Thymus (tissue), 11 donors: Measurements from ENCODE around the gene NEDD4L. TPM values are rescaled to one million over a fixed set of nuclear protein-coding genes. Genes with fewer than 3 reads are reported as not detected.

ENCODE experiments used
- DNase-seq, 9 donors: peaks; one replicate each; pipeline ENCODE4 v3.0.0-alpha.2; 2013; ENCODE audit warnings: low spot score in 9 of 9, low read depth in 6 of 9, missing footprints in 1 of 9
- H3K27ac ChIP-seq, 2 donors: one replicate each; pipeline ENCODE4 v1.5.1; 2013; ENCODE audit warnings: control low read depth in 1 of 2, low read depth in 1 of 2, low read length in 1 of 2, mild to moderate bottlenecking in 1 of 2, moderate library complexity in 1 of 2
- H3K27me3 ChIP-seq, 2 donors: one replicate each; pipeline ENCODE4 v1.5.1; 2013; ENCODE audit warnings: low read length in 1 of 2; ENCODE audit not compliant: control insufficient read depth in 2 of 2, insufficient read depth in 1 of 2
- H3K36me3 ChIP-seq, 2 donors: one replicate each; pipeline ENCODE4 v1.5.1; 2013; ENCODE audit warnings: low read length in 1 of 2, mild to moderate bottlenecking in 1 of 2, moderate library complexity in 1 of 2; ENCODE audit not compliant: control insufficient read depth in 2 of 2, insufficient read depth in 2 of 2
- H3K4me1 ChIP-seq, 2 donors: one replicate each; pipeline ENCODE4 v1.5.1; 2013; ENCODE audit warnings: low read length in 2 of 2; ENCODE audit not compliant: control insufficient read depth in 2 of 2, insufficient read depth in 2 of 2
- H3K4me3 ChIP-seq, 2 donors: one replicate each; pipeline ENCODE4 v1.5.1; 2013; ENCODE audit warnings: low read length in 2 of 2, control low read depth in 1 of 2, mild to moderate bottlenecking in 1 of 2
- H3K9me3 ChIP-seq, 2 donors: one replicate each; pipeline ENCODE4 v1.5.1; 2013; ENCODE audit warnings: low read length in 1 of 2, mild to moderate bottlenecking in 1 of 2; ENCODE audit not compliant: control insufficient read depth in 2 of 2, insufficient read depth in 1 of 2
- WGBS: extraction: QIAGEN DNeasy Blood & Tissue Kit; methylation state at CpG from one replicate; pipeline ENCODE4 v1.1.7; 2013; 5-methylcytosine and 5-hydroxymethylcytosine counted together
- polyA plus RNA-seq: library from polyadenylated mRNA; stranded (reverse); fragments of 200-250 nt; gene quantifications from one replicate; pipeline ENCODE4 v1.2.3, GENCODE V29; 2013
- total RNA-seq: library from RNA; stranded (reverse); fragments of 120-200 nt; gene quantifications from one replicate; pipeline ENCODE4 v1.2.4, GENCODE V29; 2013
- donor health status: healthy.

The NEDD4L gene
- total and polyA plus RNA-seq, 2 donors, result 6.5 to 11.8 TPM

DNA sequence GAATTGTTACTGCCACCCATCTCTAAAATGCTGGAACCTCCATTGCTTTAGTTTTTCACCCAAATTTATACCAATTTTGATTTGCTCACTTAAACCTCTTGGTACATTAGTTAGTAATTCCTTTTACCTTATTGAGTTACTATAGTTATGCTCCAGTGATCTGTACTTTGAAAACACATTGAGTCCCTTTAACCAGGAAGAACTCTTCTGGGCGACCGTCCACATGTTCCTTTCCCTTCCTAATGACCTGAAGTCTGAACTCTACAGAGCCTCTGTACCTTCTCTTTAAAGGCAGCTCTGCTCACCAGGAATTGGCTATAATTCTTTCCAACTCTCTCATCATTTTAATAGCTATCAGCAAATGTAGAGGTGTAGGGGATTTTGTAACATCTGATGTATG, 290.0 kb downstream of the NEDD4L start:
- Histone ChIP-seq H3K36me3 (no peaks in the 10 kb centered on the region), H3K27me3 (no peaks in the 10 kb centered on the region), H3K27ac (no peak overlapping the region), H3K4me1 (no peaks in the 10 kb centered on the region), H3K4me3 (no peak overlapping the region), H3K9me3 (no peaks in the 10 kb centered on the region)
- no peak for DNase-seq
- WGBS, result 96% methylated on average over 2 of the region's 2 CpGs

DNA sequence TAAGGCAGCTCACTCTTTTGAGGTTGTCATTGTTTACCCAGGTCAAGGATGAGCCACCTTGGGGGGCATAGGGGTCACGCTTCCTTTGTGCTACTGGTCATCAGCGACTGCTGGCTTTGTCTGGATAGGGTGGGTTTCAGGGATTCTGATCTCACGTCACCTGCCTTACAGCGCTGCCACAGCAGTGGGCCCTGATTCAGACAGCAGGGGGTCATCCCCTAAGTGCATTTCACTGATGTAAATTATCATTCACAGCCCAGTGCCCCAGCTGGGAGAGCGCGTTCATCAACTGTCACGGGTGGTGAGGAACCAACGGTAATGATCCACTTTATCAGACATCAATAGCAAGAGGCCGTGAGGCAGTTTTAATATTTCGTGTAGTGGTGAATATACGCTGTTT, 291.2 kb downstream of the NEDD4L start:
- no peaks in the 10 kb centered on the region for H3K4me1 ChIP-seq
- no peak overlapping the region for H3K27ac ChIP-seq
- 98% methylated on average over 11 of the region's 11 CpGs for WGBS
- H3K4me3 ChIP-seq, result no peak overlapping the region
- H3K9me3 ChIP-seq, result no peaks in the 10 kb centered on the region
- no peaks in the 10 kb centered on the region for H3K36me3 ChIP-seq
- DNase-seq, result no peak
- no peaks in the 10 kb centered on the region for H3K27me3 ChIP-seq

DNA sequence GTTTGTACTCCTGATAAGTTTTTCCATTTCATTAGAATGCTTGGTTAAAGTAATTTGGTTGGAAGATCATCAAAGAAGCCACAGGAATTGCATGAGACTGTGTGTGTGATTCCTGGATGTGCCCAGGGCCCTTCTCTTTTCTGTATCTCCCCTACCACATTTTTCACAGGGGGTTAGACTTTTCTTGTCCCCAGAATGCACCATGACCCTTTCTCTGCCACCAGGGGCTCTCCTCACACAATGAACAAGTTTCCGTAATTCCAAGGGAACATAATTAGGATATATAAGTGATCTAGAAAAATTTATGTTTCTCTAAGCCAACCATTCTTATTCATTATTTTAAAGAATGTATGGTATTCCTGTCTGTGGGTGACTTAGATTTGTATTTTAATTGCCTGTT, 291.8 kb downstream of the NEDD4L start:
- Histone ChIP-seq H3K4me1 (no peaks in the 10 kb centered on the region), H3K4me3 (no peak overlapping the region), H3K27ac (no peak overlapping the region), H3K36me3 (no peaks in the 10 kb centered on the region), H3K9me3 (no peaks in the 10 kb centered on the region), H3K27me3 (no peaks in the 10 kb centered on the region)
- 100% methylated on average over 1 of the region's 1 CpG for WGBS
- no peak for DNase-seq

DNA sequence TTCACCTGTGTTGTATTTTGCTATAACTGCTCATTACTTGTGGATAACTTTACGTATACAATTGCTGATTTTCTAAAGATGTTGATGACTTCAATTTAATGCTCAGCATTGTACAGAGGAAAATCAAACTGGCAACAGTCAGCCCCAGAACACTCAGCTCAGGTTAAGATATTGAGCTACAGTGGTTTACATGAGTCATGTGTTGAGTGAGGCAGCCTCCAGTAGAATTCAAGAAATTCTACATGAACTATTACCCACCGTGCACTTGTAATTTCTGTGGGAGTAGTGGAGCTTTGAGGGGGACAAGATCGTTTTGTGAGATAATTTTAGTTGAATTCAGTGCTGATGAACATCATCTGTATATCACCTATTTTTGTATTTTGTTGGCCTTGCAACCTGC, 292.6 kb downstream of the NEDD4L start:
- DNase-seq, result no peak
- Histone ChIP-seq H3K36me3 (no peaks in the 10 kb centered on the region), H3K4me3 (no peak overlapping the region), H3K9me3 (no peaks in the 10 kb centered on the region), H3K4me1 (no peaks in the 10 kb centered on the region), H3K27ac (no peak overlapping the region), H3K27me3 (no peaks in the 10 kb centered on the region)
- 94% methylated on average over 3 of the region's 3 CpGs for WGBS

DNA sequence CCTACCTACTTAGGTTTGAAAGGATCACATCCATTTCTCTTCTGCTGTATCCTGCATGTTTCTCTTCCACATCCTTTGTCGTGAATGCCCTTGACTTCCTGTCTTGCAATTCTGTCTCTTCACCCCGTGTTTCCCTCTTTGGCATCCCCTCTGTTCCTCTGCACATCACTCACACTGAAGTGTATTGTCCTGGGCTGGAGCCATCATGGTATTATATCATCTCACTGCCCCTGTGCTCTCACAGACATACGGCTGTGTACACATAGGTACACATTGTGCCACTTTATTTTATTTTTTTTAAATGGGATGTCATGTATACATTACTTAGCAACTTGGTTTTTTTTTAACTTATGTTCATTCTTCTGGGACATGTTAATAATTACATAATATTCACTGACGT, 293.3 kb downstream of the NEDD4L start:
- no peak overlapping the region for H3K27ac ChIP-seq
- no peaks in the 10 kb centered on the region for H3K4me1 ChIP-seq
- no peak for DNase-seq
- H3K9me3 ChIP-seq, result no peaks in the 10 kb centered on the region
- WGBS, result 88% methylated on average over 4 of the region's 4 CpGs
- H3K27me3 ChIP-seq, result no peaks in the 10 kb centered on the region
- H3K4me3 ChIP-seq, result no peak overlapping the region
- H3K36me3 ChIP-seq, result no peaks in the 10 kb centered on the region

DNA sequence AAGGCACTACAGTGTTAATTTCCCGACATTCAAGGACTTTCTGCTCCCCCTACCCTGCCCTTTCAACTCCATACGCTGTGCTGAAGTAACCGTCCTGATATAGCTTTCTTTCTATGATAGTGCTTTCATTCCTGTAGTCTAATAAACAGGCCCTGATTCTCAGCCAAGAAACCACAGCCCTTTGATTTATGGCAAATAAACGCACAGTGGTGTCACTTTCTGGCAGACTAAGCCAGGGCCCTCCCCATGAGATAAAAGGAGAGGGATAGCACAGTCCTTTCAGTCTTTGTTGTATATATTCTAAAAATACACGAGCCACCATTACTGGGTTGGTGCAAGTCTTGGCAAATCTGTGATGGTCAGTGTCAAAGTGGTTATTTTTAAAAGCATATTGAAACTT, 293.7 kb downstream of the NEDD4L start:
- 78% methylated on average over 5 of the region's 5 CpGs for WGBS
- no peak overlapping the region for H3K27ac ChIP-seq
- H3K4me3 ChIP-seq, result no peak overlapping the region
- H3K36me3 ChIP-seq, result no peaks in the 10 kb centered on the region
- H3K9me3 ChIP-seq, result no peaks in the 10 kb centered on the region
- no peaks in the 10 kb centered on the region for H3K27me3 ChIP-seq
- no peaks in the 10 kb centered on the region for H3K4me1 ChIP-seq
- DNase-seq, result no peak

DNA sequence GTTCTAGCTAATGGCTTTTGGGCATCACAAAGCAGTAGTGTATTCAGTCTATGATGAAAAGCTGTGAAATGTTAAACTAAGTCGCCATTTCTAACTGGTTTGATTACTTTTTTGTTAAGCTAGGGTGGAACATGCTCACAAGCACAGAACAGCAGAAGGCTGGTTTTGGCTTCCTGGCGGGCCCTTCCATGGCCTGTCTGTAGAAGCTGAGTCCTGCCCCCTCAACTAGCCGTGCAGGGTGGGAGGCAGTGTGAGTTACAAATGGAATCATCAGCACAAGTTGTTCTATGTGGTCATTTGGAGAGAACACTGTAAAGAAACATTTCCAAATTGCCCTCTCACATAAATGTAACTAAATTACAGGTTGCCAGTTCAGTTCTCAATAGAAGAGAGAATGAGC, 294.1 kb downstream of the NEDD4L start:
- DNase-seq, result no peak
- WGBS, result 96% methylated on average over 3 of the region's 3 CpGs
- Histone ChIP-seq H3K9me3 (no peaks in the 10 kb centered on the region), H3K36me3 (no peaks in the 10 kb centered on the region), H3K4me1 (no peaks in the 10 kb centered on the region), H3K27ac (no peak overlapping the region), H3K4me3 (no peak overlapping the region), H3K27me3 (no peaks in the 10 kb centered on the region)

- H3K27me3 ChIP-seq, result no peaks in the 10 kb centered on the region
- peaks cover 0 to 1% of the 10 kb centered on the region in 2 donors for H3K4me1 ChIP-seq
- H3K9me3 ChIP-seq, result no peaks in the 10 kb centered on the region
- no peak overlapping the region for H3K4me3 ChIP-seq
- WGBS, result 87% methylated on average over 9 of the region's 9 CpGs
- H3K27ac ChIP-seq, result no peak overlapping the region
- no peaks in the 10 kb centered on the region for H3K36me3 ChIP-seq
- DNase-seq, result no peak
These were observed 295.1 kb downstream of the NEDD4L start for GRCh38 chr18:58338961-58339592.

GRCh38 chr18:58339890-58340289, 295.9 kb downstream of the NEDD4L start:
- Histone ChIP-seq H3K4me3 (no peak overlapping the region), H3K27me3 (no peaks in the 10 kb centered on the region), H3K36me3 (no peaks in the 10 kb centered on the region), H3K27ac (no peak overlapping the region), H3K4me1 (peaks cover 0 to 3% of the 10 kb centered on the region in 2 donors), H3K9me3 (no peaks in the 10 kb centered on the region)
- no peak for DNase-seq
- WGBS, result 97% methylated on average over 5 of the region's 5 CpGs

DNA sequence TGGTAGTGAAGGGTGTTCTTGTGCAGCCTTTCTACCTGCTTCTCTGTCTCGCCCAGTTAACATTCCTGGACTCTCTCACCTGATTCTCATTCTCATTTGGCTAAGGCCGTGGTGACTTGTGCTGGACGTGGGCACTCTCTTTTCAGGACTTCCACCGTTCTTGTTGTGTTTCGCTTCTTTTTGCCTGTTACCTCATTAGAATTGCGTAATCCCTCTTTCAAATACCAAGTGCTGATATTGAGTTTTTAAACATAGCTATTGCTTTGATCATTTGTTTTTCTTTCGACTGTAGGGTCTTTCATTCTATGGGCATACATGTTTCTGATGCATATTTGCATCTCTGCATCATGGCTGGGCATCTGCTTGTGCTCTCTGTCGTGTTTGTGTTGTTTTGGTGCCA, 297.9 kb downstream of the NEDD4L start:
- H3K36me3 ChIP-seq, result no peaks in the 10 kb centered on the region
- 92% methylated on average over 8 of the region's 8 CpGs for WGBS

More for the DNA sequence above, 297.9 kb downstream of the NEDD4L start:
- no peak overlapping the region for H3K27ac ChIP-seq
- no peaks in the 10 kb centered on the region for H3K27me3 ChIP-seq
- H3K4me1 ChIP-seq, result peaks cover 0 to 3% of the 10 kb centered on the region in 2 donors
- H3K4me3 ChIP-seq, result no peak overlapping the region
- no peak for DNase-seq
- no peaks in the 10 kb centered on the region for H3K9me3 ChIP-seq
